IPS-18c (cell line): ENCODE data around the gene FSTL4.

Source experiments
- H3K4me3 ChIP-seq: 2 replicates; pipeline ENCODE4 v1.7.0; 2013; ENCODE audit warnings: low read depth, mild to moderate bottlenecking, low read length, moderate library complexity; ENCODE audit not compliant: insufficient read depth
- H3K9me3 ChIP-seq: one replicate; pipeline ENCODE4 v1.6.1; 2013; ENCODE audit warnings: mild to moderate bottlenecking, low read length, moderate library complexity; ENCODE audit not compliant: control insufficient read depth, insufficient read depth

The FSTL4 gene

DNA sequence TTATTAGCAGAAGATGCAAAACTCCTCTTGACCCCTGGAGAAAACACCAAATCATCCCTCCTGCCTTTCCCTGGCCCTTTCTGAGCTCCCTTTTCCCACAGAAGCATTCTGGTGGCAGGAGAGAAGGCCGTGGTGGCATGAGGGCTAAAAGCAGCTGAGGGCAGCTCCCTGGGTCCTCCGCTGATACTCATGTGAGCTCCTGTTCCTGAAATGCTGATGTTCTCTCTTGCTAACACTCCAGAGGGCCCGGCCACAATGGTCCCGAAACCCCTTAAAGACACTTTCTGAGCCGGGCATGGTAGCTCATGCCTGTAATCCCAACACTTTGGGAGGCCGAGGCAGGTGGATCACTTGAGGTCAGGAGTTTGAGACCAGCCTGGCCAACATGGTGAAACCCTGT, 377.4 kb downstream of the FSTL4 start:
- Histone ChIP-seq H3K4me3 (no peak overlapping the region), H3K9me3 (no peaks in the 10 kb centered on the region)

DNA sequence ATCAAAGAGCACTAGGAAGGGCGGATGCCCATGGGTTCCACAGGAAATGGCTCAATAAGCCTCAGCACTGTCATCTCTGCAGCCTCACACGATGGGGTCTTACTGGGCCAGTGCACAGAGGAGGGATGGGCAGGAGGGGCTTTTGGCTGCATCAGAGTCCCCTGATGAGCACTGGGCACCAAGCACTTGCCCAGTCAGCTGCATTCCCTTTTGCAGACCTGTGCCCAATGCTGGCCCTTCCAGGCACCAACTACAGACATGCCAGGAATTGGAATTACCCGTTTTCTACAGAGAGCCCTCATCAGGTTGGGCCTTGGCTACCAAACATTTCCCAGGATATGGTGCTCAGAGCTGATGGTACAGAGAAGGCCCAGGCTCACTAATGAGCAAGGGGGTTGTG, 378.1 kb downstream of the FSTL4 start:
- Histone ChIP-seq H3K4me3 (no peak overlapping the region), H3K9me3 (no peaks in the 10 kb centered on the region)

DNA sequence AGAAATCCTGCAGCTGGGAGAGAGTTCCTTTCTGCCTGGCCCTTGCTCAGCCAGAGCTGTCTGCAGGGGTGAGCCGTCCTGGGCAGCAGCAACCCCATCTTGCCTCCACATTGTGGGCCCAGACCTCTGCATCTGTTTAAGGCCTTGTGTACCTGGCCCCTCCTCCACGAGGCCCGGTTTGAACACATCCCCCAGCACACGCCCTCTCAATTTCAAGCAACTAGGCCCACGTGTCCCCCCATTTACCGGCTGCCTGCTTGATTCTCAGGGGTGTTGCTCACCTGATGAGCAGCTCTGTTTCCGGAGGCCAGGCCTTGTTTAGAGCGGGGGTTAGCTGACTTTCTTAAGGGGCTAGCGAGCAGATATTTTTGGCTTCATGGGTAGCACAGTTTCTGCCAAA, 378.7 kb downstream of the FSTL4 start:
- Histone ChIP-seq H3K4me3 (no peak overlapping the region), H3K9me3 (no peaks in the 10 kb centered on the region)

DNA sequence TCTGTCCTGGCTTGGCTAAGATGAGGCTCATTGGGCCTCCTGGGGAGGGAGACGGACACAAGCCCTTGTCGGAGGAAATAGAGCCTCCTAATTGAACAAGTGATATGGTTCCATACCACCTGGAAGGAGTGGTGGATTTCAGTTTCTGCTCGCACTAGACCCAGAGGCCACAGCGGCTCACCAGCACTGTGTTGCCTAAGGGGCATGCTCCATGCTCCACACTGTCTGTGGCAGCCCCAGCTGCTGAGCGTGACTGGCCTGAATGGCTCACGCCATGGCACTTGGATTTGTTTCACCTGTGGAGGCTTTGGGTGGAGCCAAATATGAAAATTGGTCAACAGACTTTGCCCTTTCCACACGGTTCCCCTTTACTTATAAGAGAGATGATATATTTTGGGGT, 379.4 kb downstream of the FSTL4 start:
- Histone ChIP-seq H3K9me3 (no peaks in the 10 kb centered on the region), H3K4me3 (no peak overlapping the region)

DNA sequence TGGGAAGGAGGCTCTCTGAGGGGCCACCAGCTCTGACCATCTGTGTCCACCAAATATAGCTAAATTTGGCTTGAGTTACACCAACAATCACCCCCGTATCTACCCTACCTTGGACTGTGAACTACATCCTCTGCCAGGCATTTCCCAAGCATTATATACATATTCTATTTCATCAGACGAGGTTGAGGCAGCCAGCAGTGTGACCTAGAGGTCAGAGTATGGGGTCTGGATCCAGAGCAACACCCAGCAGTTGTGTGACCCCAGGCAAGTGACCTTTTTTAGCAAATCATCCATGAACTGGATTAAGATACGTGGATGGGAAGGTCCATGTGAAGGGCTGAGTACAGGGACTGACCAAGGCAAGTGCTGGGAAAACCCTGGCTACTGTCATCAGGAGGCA, 379.9 kb downstream of the FSTL4 start:
- Histone ChIP-seq H3K9me3 (no peaks in the 10 kb centered on the region), H3K4me3 (no peak overlapping the region)

DNA sequence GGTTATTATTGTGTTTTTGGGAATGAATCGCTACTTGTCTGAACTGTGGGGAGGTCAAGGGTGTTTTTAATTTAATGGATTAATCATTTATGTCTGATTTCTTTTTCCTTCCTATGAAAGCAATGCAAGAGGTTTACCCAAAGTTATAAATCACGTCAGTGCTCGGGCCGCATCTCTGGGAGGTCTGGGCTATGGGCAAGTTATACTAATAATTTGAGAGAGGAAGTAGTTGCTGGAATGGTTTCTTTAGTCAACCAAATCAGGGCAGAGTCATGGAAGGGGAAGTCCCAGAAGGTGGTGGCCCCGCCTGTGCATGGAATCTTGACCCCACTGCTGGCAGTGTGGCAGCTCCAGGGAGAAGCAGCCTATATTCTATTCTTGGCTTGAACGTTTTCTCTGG, 380.3 kb downstream of the FSTL4 start:
- no peak overlapping the region for H3K4me3 ChIP-seq
- H3K9me3 ChIP-seq, result no peaks in the 10 kb centered on the region

DNA sequence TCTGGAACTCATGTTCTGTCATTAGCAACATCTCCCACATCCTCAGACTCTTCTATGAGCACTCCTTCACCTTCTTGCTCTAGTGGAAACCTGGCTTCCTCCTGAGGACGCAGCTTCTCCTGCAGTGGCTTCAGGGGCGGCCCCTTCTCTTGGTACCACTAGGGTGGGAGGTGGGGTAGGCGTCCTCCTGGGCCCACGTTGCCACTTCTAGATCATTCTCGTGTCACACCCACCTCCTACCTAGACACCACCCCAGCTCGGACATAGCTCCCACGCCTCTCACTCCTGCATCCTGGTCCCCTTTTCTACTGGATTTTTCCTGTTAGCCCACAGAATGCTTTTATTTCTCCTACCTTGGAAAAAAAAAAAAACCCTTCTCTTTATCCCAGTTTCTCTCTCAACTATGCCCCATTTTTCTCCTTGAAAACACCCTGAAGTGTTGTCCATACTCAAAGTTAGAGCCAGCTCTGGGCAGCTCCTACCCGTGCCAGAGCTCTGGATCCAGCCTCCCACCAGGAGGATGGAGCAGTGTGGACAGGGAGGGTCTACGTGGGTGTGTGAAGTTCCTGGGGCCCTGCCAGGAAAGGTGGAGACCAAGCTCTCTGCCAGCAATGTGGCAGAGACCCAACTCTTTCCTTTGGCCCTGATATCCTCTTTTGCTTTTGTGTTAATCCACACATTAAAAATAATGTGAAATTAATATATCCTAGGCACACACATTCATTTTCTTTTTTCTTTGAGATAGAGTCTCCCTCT, 381.3 kb downstream of the FSTL4 start:
- H3K4me3 ChIP-seq, result no peak overlapping the region
- H3K9me3 ChIP-seq, result no peaks in the 10 kb centered on the region

DNA sequence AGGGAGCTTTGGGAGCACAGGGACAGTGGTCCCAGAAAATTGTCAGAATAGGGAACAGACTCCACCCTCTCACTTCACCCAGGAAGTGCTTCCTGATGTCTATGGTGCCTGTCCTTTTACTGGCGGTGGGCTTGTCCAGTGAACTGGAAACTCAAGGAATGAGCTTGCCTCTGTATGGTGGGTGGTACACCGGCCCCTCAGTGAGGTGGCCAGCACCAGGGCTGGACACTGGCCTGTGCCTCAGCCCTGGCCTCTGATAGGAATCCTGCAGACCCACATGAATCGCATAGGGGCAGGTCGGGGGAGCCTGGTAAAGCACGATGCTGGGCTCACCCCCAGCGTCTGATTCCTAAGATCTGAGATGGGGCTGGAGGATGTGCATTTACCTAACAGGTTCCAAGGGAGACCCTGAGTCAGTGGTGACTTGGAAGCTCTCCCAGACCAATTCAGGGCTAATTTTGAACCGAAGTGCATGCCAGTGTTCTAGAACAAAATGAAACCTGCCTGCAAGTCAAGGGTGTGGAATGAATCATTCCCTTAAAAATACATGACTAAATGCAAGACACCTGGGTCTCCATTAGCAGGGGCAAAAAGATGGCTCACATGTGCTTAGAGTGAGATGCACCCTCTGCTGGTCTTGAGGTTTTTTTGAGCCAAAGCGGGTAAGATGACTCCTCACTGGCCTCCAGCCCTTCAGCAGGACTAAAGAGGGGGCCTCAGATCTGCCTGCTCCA, 382.2 kb downstream of the FSTL4 start:
- H3K9me3 ChIP-seq, result no peaks in the 10 kb centered on the region
- no peak overlapping the region for H3K4me3 ChIP-seq

DNA sequence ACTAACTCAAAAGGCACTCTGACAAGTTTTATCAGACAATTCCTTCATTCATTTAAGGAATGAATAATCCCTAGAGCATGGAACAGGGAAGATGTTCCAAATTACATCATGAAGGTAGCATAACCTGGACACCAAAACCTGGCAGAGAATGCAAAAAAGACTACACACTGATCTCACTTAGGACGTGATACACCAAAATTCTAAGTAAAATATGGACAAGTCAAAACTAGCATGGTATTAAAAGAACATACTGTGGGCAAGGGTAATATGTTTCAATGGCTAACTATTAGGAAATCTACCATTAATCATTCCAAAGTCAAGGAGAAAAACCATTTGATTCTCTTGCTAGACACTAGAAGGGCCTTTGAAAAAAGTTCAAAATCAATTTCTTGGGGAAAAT, 384.0 kb downstream of the FSTL4 start:
- Histone ChIP-seq H3K4me3 (no peak overlapping the region), H3K9me3 (no peaks in the 10 kb centered on the region)

DNA sequence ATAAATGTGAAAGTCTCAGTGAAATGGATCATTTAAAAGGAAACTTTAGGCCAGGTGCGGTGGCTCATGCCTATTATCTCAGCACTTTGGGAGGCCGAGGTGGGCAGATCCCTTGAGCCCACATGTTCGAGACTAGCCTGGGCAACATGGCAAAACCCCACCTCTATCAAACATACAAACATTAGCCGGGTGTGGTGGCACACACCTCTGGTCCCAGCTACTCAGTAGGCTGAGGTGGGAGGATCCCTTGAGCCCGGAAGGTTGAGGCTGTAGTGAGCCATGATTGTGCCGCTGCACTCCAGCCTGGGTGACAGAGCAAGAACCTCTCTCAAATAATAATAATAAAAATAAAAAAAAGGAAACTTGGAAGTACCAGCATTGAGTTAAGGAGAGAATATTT, 384.4 kb downstream of the FSTL4 start:
- Histone ChIP-seq H3K4me3 (no peak overlapping the region), H3K9me3 (no peaks in the 10 kb centered on the region)

DNA sequence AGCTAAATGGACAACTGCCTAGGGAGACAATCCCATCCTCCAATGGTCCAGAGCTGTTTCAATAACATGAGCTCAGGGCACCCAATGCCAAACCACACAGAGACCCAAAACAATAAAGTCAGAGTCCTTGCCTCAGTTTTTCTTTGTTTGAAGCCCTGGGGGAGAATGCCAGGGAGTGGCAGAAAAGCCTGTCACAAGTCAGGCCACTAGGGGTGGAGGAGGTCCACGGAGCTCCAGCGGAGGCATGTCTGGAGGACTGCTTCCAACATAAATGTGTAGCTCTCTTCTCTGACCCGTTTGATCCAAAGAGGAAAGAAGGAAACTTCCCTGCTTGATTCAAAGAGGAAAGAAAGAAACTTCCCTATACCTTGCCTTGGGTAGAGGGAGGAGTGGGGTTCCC, 385.3 kb downstream of the FSTL4 start:
- H3K4me3 ChIP-seq, result no peak overlapping the region
- no peaks in the 10 kb centered on the region for H3K9me3 ChIP-seq

DNA sequence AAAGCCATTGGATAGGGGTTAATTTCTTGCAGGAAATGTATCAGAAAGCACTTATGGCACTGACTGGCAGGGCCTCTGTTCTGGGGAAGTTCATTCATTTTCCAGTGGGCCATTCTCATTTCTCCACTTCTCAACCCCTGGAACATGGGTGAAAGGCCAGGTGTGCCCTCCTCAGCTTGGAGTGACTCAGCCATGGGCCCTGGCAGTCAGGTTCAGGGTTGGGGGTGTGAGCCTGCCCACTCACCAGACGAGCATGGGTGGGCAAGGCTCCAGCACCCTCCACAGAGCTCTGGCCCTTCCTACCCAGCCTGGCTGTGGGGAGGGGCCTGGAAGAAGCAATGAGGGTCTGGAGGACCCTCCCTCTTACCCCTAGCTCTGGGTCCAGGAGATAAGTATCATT, 386.2 kb downstream of the FSTL4 start:
- H3K9me3 ChIP-seq, result no peaks in the 10 kb centered on the region
- H3K4me3 ChIP-seq, result no peak overlapping the region

DNA sequence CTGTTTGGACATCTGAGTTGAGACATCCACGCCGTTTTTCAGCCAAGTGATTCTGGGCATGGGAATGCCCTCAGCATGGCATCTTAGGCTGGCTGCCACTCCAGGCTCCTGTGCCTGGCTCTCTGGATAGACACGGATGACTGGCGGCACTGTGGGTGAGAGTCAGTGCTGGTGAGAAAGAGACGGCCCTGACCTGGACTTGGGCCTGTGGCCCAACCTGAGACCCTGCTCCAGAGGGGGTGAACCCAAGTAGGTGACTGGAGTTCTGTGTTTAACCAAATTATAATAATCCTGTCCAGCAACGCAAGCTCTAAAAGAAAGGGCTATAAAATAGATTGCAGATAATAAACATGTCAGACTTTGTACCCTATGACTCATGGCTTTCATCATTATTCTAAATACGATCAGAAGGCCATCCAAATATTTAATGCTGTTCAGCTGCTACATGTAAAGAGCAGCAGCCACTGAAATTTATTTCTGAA, 386.6 kb downstream of the FSTL4 start:
- no peak overlapping the region for H3K4me3 ChIP-seq
- H3K9me3 ChIP-seq, result no peaks in the 10 kb centered on the region

DNA sequence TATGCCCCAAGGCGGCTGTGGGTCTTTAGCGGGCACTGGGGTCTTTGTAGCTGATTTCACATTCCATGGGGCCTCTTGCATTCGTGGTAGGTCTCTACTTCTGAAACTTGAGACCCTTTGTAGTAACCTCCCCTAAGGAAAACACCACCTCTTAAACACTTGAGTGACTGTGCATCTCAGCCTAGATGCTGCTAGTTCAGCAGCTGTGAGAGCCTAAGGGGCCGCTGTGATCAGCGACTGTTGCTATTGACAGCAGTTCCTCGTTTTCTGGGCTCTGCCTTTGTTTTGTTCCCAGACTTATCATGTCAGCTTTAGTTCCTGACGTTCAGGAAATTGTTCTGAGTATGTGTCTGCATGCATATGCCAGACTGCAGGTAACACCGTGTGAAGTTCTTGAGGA, 389.4 kb downstream of the FSTL4 start:
- Histone ChIP-seq H3K4me3 (no peak overlapping the region), H3K9me3 (no peaks in the 10 kb centered on the region)

DNA sequence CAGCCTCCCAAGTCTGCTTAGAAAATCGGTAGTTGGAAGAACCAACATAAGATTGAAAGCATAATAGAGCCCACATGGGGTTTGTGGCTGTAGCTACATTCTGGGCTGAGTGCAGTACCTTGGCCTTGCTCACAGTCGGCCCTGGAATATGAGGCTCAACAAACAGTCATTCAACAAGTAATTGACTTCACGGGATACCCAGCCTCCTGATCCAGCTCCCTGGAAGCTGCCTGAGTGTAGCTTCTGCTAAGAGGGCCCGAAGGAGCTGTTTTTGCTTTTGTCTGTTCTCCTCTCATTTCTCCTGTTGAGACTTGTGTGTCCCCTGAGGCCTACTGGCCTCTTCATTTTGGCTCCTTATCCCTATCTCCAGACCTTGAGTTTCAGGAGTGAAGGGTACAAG, 389.8 kb downstream of the FSTL4 start:
- Histone ChIP-seq H3K9me3 (no peaks in the 10 kb centered on the region), H3K4me3 (no peak overlapping the region)

DNA sequence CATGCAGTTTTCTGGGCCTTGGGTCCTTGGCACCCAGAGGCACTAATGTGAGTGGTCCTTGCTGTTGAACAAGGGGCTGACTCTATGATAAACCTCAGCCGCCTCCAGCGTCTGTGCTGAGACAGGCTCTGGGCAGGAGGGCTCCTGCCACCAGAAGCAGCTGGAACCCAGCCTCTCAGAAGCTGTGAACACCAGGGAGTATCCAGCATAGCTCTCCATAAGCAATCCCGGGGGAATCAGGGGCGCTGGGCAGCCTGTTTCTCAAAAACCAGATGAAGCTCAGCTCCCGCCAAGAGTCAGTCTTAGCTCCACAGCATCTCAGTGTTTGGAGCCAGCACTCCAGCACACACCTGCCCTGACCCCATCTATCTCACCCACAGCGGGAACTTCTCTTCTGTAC, 390.3 kb downstream of the FSTL4 start:
- Histone ChIP-seq H3K9me3 (no peaks in the 10 kb centered on the region), H3K4me3 (no peak overlapping the region)

DNA sequence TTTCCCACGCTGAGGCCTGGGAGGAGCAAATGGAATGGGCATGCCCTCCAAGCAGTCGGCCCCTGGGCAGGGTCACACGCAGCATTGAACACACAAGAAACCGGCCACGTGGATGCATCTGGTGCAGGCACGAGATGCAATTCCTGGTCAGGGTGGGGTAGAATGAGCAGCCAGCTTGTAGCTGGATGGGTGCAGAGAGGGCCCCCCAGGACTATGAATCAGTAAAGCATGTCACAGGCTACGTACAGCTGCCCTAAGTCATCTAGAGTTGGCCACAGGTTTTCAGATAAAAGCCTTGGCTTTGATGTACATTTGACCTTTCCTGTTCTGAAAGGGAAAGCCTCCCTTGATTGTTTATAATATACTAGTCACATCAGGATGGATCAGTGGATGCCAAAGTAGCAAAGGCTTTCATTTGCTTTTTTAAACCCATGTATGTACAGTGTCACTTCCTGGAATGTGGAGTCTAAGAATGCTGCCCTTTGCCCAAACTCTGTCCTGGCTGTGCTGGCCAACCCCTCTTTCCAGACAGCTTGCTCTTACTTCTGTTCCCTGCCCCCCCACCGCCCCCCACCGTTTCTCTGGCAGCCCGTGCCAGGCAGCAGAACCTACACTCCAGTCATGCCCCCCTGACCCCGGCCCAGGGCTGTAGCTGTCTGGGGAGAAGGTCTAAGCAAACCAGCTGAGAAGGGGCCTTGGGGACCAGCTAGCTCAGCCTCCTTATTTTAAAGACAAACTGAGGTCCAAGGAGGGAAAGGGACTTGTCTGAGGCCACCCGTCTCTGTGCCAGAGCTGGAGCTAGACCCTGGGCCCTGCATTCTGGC, 391.3 kb downstream of the FSTL4 start:
- Histone ChIP-seq H3K4me3 (no peak overlapping the region), H3K9me3 (no peaks in the 10 kb centered on the region)

DNA sequence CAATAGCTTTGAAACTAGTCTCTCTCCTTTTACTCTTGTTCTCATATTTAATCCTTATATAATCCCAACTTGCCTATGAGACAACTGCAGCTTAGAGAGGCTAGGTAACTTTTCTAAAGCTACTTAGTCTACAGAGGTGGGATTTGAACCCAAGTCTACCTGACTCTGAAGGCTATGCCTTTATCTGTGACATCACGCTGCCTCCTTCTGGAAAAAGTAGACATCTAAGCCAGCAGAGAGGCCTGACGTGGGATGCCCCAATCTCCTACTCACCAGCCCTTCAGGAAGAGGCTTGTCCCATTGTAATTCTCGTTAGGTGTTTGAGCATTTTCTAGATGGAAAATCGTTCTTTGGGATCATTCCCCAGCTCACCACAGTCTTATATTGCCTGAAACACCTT, 393.0 kb downstream of the FSTL4 start:
- Histone ChIP-seq H3K9me3 (no peaks in the 10 kb centered on the region), H3K4me3 (no peak overlapping the region)
